ENCODE data around the gene MFAP3.
"Not testable (repeated sequence)": the region's sequence is repeated elsewhere in the genome, so short reads cannot be mapped to it uniquely, and the experiment has no call there.

MFAP3 gene

DNA sequence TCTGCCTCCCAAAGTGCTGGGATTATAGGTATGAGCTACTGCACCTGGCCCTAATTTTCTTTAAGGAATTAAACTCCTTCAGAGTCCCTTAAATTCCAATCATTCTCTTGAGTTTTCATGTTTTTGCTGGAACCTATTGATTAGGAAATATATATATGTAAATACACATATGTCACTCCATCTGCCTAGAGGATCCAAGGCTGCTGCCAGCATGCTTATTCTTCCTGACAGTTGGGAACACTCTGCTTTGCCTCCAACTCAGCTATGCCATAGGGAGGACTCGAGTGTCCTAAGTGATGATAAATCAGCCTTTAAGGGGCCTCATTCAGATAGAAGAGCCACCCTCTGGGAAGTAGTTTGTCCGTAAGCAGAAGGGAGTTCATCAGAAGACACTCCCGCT, 21.8 kb downstream of the MFAP3 start:
- H3K36me3 Mint-ChIP-seq (ENCODE audit: low read depth): peaks cover 8% of the 10 kb centered on the region
- intact Hi-C loops (cut with micrococcal nuclease): no loop called here
- no peaks in the 10 kb centered on the region for H3K27me3 Mint-ChIP-seq
- H3K9me3 Mint-ChIP-seq: no peaks in the 10 kb centered on the region
- H3K4me1 Mint-ChIP-seq (ENCODE audit: low read depth): peaks cover 16% of the 10 kb centered on the region
- no peak overlapping the region for H3K4me3 Mint-ChIP-seq
- H3K27ac Mint-ChIP-seq: no peak overlapping the region

DNA sequence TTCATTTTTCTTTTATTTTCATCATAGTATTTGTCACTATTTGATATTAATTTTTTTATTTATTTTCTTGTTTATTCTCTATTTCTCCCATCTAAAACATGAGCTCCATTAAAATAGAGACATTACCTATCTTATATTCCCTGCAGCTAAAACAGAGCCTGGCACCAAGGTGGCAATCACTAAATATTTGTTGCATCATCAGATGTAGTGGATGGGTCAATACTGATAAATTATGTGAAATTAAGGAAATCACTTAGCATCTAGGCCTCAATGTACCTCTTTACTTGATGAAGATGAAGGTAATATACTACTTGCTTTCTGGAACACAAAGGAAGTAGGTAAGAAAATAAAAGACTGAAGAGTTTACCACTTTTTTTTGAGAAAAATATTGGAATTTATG, 24.6 kb downstream of the MFAP3 start:
- Mint-ChIP-seq H3K27me3 (no peaks in the 10 kb centered on the region), H3K4me1 (ENCODE audit: low read depth) (peaks cover 8% of the 10 kb centered on the region), H3K9me3 (no peaks in the 10 kb centered on the region), H3K27ac (no peak overlapping the region), H3K36me3 (ENCODE audit: low read depth) (no peaks in the 10 kb centered on the region), H3K4me3 (no peak overlapping the region)
- intact Hi-C loops (cut with micrococcal nuclease): no loop called here

DNA sequence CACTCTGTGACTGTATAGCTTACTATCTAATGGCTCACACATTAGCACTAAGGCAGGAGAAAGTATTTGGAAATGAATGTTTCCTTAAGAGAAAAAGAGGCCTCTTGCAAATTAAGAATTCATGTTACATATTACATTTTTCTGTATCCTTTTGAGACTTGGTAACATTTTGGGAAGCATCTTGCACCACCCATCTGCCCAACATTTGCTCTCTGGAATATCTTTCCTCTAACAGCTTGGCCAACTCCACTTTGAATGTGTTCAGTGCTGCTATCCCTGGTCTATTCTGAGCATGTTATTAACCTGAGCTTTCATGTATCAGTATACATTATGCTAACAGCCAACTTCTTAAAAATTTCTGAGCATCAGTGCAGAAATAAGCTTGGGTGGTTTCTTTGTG, 27.2 kb downstream of the MFAP3 start:
- Mint-ChIP-seq H3K4me1 (ENCODE audit: low read depth) (no peaks in the 10 kb centered on the region), H3K27ac (no peak overlapping the region), H3K27me3 (no peaks in the 10 kb centered on the region), H3K36me3 (ENCODE audit: low read depth) (no peaks in the 10 kb centered on the region), H3K4me3 (no peak overlapping the region), H3K9me3 (no peaks in the 10 kb centered on the region)
- intact Hi-C loops (cut with micrococcal nuclease): no loop called here

DNA sequence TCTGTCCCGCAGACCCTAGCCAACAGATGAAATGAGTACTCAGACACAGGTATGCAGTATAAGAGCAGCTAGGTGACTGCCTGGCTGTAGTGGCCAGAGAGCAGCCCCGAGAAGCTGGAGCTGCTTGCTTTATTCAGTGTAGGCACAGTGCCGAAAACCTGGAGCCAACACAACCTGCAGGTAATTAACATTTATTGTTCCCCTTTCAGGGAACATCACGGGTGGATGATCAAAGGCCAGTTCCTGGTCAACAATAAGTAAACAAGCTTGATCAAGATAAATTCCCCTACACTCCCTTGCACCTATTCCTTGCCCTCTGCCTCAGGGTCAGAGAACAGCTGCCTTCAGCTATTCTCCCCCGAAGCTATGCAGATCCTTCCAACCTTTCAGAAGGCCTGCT, 31.1 kb downstream of the MFAP3 start:
- H3K9me3 Mint-ChIP-seq; H3K36me3 Mint-ChIP-seq (ENCODE audit: low read depth); H3K27ac Mint-ChIP-seq; H3K27me3 Mint-ChIP-seq; H3K4me3 Mint-ChIP-seq; H3K4me1 Mint-ChIP-seq (ENCODE audit: low read depth): not testable (repeated sequence)
- intact Hi-C loops (cut with micrococcal nuclease): loop anchor here (10.0 kb wide), 1 partner anchor 535 kb away; no protein-coding TSS in a partner anchor

DNA sequence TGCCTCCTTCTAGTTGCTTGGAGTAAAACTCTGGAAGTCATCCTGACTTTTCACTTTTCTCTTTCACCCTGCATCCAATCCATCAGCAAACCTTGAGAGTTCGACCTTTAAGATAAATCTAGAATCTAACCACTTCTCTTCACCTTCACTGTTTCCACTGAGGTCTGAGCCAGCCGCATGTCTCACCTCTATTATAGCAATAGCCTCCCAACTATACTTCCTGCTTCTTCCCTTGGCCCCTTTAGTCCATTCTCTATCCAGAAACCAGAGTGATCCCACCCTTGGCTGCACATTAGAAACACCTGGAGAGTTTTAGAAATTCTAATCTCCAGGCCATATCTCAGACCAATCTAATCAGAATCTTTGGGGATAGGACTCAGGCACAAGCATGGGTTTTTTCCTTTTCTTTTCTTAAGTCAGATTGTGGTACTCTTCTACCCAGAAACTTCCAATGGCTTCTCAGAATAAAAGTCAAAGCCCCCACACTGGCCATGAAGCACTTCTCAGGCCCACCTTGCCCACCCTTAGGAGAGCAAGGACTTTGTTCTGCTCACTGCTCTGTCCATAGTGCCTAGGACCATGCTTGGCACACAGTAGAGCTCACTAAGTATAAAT, 33.1 kb downstream of the MFAP3 start:
- intact Hi-C loops (cut with micrococcal nuclease): loop anchor here (1.0 to 10.0 kb wide), 4 partner anchors 97 to 533 kb away; no protein-coding TSS in a partner anchor
- no peak overlapping the region for H3K27ac Mint-ChIP-seq
- H3K27me3 Mint-ChIP-seq: peaks cover 6% of the 10 kb centered on the region
- no peak overlapping the region for H3K4me3 Mint-ChIP-seq
- H3K9me3 Mint-ChIP-seq: no peaks in the 10 kb centered on the region
- no peaks in the 10 kb centered on the region for H3K36me3 Mint-ChIP-seq (ENCODE audit: low read depth)
- H3K4me1 Mint-ChIP-seq (ENCODE audit: low read depth): peaks cover 6% of the 10 kb centered on the region

DNA sequence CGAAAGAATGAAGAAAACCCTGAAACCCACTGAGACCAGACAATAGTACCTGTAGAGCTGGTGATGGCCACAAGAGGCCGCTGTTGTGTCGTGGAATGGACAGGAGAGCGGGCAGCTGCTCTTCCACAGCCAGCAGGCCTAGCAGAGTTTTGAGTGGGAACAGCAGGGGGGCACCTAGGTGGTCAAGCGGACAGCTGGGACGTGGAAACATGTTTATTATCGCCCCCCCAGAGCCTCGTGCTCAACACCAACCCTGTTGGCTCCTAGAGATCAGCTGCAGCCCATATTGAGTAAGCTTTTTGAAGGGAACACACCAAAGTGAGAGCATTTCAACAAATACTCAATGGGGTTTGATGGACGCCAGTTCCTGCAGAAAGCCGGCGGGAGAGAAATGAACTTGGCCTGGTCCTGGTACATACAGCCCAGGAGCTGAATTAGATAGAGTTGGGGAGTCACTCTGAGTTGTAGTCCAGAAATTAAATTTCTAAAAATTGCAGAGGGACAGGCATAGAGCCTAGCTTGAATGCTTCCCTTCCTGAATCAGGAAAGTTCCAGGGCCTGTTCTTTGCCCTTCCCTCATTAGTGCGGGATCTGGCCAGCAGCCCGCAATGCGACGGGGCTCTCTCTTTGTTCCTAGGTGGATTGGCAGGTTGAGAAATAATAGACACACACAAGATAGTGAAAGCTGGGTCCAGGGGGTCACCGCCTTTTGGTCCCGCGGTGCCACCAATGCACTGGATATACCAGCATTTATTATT, 33.8 kb downstream of the MFAP3 start:
- Mint-ChIP-seq H3K36me3 (ENCODE audit: low read depth) (no peaks in the 10 kb centered on the region), H3K4me3 (no peak overlapping the region), H3K4me1 (ENCODE audit: low read depth) (peaks cover 6% of the 10 kb centered on the region), H3K27ac (no peak overlapping the region), H3K9me3 (no peaks in the 10 kb centered on the region), H3K27me3 (peaks cover 6% of the 10 kb centered on the region)
- intact Hi-C loops (cut with micrococcal nuclease): loop anchor here (1.0 to 10.0 kb wide), 4 partner anchors 98 to 532 kb away; no protein-coding TSS in a partner anchor

- no peak overlapping the region for H3K27ac Mint-ChIP-seq
- peaks cover 4% of the 10 kb centered on the region for H3K27me3 Mint-ChIP-seq
- peaks cover 14% of the 10 kb centered on the region for H3K4me1 Mint-ChIP-seq (ENCODE audit: low read depth)
- H3K36me3 Mint-ChIP-seq (ENCODE audit: low read depth): no peaks in the 10 kb centered on the region
- H3K9me3 Mint-ChIP-seq: no peaks in the 10 kb centered on the region
- H3K4me3 Mint-ChIP-seq: no peak overlapping the region
- intact Hi-C loops (cut with micrococcal nuclease): loop anchor here (10.0 kb wide), 1 partner anchor 528 kb away; no protein-coding TSS in a partner anchor
Measured at GRCh38 chr5:154076240-154076922, 37.6 kb downstream of the MFAP3 start.

- no peak overlapping the region for H3K27ac Mint-ChIP-seq
- no peaks in the 10 kb centered on the region for H3K27me3 Mint-ChIP-seq
- H3K4me1 Mint-ChIP-seq (ENCODE audit: low read depth): peaks cover 7% of the 10 kb centered on the region
- intact Hi-C loops (cut with micrococcal nuclease): loop anchor here (10.0 kb wide), 1 partner anchor 527 kb away; no protein-coding TSS in a partner anchor
- no peaks in the 10 kb centered on the region for H3K9me3 Mint-ChIP-seq
- no peaks in the 10 kb centered on the region for H3K36me3 Mint-ChIP-seq (ENCODE audit: low read depth)
- H3K4me3 Mint-ChIP-seq: no peak overlapping the region
Measured at GRCh38 chr5:154077696-154078095, 38.9 kb downstream of the MFAP3 start.

- Mint-ChIP-seq H3K27me3 (no peaks in the 10 kb centered on the region), H3K9me3 (no peaks in the 10 kb centered on the region), H3K4me1 (ENCODE audit: low read depth) (peaks cover 7% of the 10 kb centered on the region), H3K4me3 (no peak overlapping the region), H3K36me3 (ENCODE audit: low read depth) (no peaks in the 10 kb centered on the region), H3K27ac (no peak overlapping the region)
- intact Hi-C loops (cut with micrococcal nuclease): loop anchor here (10.0 kb wide), 1 partner anchor 527 kb away; no protein-coding TSS in a partner anchor
Measured at GRCh38 chr5:154078272-154078671, 39.5 kb downstream of the MFAP3 start.

DNA sequence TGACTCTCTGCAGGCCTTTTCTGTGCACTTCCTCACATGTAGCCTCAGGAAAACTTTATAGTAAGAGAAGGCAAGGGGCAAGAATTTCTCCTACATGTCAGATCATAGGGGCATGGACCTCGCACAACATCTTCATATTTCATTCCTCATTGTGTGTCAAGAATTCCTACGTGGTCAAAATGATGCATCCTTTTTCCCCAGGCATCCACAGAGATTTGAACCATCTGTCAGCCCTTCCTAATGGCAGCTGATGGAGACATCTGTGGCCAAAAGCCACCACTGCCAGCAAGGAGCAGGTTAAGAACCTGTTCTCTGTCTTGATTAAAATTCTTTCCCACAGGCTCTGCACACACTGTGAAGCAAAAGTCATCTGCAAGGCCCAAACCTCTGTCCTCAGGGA, 42.5 kb downstream of the MFAP3 start:
- no peak overlapping the region for H3K27ac Mint-ChIP-seq
- peaks cover 7% of the 10 kb centered on the region for H3K4me1 Mint-ChIP-seq (ENCODE audit: low read depth)

DNA sequence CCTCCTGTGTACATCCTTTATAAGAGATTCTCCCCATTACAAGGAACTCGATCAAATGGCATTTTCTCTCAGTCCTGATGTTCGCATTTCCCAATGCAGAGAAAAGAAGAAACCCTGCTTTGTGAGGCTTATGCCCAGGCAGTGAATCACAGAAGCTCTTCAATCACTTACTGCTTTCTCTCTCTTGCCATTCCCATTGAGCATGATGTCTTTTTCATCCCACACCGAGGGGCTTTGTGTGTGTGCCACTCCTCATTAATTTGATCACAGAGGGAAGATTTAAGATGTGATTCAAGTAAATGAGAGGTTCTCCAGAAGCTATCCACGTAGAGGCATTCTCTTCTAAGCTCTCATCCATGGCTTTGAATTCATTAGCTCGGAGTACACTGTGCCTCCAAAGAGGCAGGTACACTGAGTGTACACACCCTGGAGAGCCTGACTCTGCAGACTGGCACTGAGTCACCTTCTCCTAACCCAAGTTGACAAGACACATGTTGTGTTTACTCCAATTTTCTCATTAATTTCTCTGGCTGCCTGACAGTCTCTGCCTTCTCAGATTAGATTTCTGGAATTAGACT, 45.4 kb downstream of the MFAP3 start:
- Mint-ChIP-seq H3K36me3 (ENCODE audit: low read depth) (no peaks in the 10 kb centered on the region), H3K27ac (no peak overlapping the region), H3K9me3 (no peaks in the 10 kb centered on the region), H3K4me1 (ENCODE audit: low read depth) (no peaks in the 10 kb centered on the region), H3K4me3 (no peak overlapping the region), H3K27me3 (peaks cover 3% of the 10 kb centered on the region)
- intact Hi-C loops (cut with micrococcal nuclease): no loop called here

More for the DNA sequence above, 42.5 kb downstream of the MFAP3 start:
- Mint-ChIP-seq H3K4me3 (no peak overlapping the region), H3K9me3 (no peaks in the 10 kb centered on the region), H3K27me3 (no peaks in the 10 kb centered on the region), H3K36me3 (ENCODE audit: low read depth) (no peaks in the 10 kb centered on the region)
- intact Hi-C loops (cut with micrococcal nuclease): no loop called here

DNA sequence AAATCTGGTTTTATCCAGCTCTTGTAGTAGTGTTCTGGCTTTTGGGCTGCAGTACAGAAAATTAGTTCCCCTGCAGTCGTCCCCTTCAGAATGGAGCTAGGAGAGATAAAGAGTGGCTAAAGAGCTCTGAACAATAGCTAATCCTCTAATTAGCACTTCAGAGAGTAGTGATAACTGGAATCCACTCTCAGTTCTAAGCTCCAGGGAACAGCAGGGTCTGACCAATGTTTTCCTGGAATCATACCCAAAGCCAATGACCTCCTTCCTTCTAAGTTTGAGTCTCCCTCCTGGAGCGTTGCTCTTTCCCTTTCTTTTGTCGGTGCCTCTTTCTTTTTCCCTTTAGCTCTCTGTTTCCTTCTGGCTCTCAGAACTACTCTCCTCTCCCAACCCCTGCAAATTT, 47.4 kb downstream of the MFAP3 start:
- Mint-ChIP-seq H3K4me3 (no peak overlapping the region), H3K4me1 (ENCODE audit: low read depth) (no peaks in the 10 kb centered on the region), H3K36me3 (ENCODE audit: low read depth) (no peaks in the 10 kb centered on the region), H3K27me3 (peaks cover 5% of the 10 kb centered on the region), H3K27ac (no peak overlapping the region), H3K9me3 (no peaks in the 10 kb centered on the region)
- intact Hi-C loops (cut with micrococcal nuclease): no loop called here

DNA sequence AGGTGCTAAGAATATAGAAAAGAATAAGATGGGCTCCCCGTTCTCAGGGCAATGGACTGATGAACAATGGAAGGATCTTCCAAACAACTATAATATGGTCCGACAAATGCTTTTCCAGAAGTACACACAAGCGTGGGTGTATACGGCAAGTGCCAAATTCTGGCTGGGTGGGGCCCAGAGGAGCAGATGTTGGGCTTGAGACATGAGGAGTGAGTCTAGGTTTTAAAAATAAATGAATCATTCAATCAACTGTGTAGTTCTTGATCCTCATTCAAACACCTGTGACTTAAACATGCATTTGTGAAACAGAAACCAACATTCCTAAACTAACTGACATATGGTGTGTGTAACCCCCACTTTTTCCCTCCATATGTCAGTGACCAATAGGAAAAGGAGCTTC, 47.9 kb downstream of the MFAP3 start:
- H3K36me3 Mint-ChIP-seq (ENCODE audit: low read depth): no peaks in the 10 kb centered on the region
- intact Hi-C loops (cut with micrococcal nuclease): no loop called here
- no peaks in the 10 kb centered on the region for H3K9me3 Mint-ChIP-seq
- no peak overlapping the region for H3K27ac Mint-ChIP-seq
- H3K4me3 Mint-ChIP-seq: no peak overlapping the region
- no peaks in the 10 kb centered on the region for H3K4me1 Mint-ChIP-seq (ENCODE audit: low read depth)
- peaks cover 5% of the 10 kb centered on the region for H3K27me3 Mint-ChIP-seq

- H3K36me3 Mint-ChIP-seq (ENCODE audit: low read depth): no peaks in the 10 kb centered on the region
- no peaks in the 10 kb centered on the region for H3K9me3 Mint-ChIP-seq
- H3K27ac Mint-ChIP-seq: no peak overlapping the region
- no peak overlapping the region for H3K4me3 Mint-ChIP-seq
- intact Hi-C loops (cut with micrococcal nuclease): no loop called here
- peaks cover 6% of the 10 kb centered on the region for H3K27me3 Mint-ChIP-seq
- H3K4me1 Mint-ChIP-seq (ENCODE audit: low read depth): no peaks in the 10 kb centered on the region
Measured at GRCh38 chr5:154087260-154087659, 48.5 kb downstream of the MFAP3 start.

Measured in dendritic cell treated with granulocyte-macrophage colony-stimulating factor and Interleukin-4, amounts not matched to agents 40 ng/mL and 50 ng/mL, for 4 days (primary cell).